ENCODE results near the gene FAP.

The FAP gene

DNA sequence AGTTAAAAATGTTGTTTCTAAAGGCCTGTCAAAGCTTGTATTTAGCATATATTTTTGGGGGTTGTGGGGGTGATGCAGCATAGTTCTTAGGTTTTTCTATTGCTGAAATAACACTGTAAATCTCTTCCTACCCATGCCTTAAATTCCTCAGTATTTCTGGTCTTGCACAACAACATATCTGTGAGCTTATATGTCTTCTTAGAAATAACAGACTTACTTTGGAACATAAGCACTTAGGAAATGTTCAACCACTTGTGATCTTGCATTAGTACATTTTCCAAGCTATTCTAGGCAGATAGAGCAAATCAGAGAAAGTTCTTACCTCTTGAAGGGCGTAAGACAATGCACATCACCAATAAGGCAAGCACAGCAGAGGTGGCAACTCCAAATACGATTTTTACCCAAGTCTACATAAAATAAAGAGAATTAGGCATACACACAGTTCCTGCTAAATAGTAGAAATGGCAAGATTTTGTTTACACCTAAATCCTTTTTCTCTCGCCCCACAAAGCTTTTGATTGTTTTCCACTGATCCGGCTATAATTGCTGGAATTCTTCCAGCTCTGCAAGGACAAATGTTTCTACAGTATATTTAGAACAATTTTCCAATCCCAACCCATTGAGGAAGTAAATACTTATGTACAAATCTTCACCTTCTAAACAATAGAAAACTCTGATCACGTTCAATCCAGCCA is 512 bp downstream of the FAP start:
- no peak for DNase-seq (ENCODE audit: low read depth)

- DNase-seq (ENCODE audit: low read depth), result no peak
These were observed 1.7 kb downstream of the FAP start for GRCh38 chr2:162241571-162241970.

GRCh38 chr2:162234620-162235462 is 8.4 kb downstream of the FAP start:
- no peak for DNase-seq (ENCODE audit: low read depth)

DNA sequence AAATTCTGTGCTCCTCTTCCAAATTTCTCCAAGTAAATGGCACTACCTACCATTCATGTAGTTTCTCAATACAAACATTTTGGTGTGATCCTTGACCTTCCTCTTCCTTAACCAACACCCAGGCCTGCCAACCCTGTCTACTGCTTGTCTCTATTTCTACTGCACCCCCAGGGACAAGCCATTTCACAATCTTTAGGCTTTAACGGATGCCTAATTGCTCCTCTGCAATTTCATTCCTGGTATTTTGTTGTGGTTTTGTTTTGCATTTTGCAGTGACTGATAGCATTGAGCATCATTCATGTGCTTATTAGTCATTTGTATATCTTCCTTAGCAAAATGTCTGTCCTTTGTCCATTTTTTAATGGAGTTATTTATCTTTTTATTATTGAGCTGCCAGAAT is 10.0 kb downstream of the FAP start:
- no peak for DNase-seq (ENCODE audit: low read depth)

- no peak for DNase-seq (ENCODE audit: low read depth)
These were observed 10.6 kb downstream of the FAP start for GRCh38 chr2:162232671-162233070.

DNA sequence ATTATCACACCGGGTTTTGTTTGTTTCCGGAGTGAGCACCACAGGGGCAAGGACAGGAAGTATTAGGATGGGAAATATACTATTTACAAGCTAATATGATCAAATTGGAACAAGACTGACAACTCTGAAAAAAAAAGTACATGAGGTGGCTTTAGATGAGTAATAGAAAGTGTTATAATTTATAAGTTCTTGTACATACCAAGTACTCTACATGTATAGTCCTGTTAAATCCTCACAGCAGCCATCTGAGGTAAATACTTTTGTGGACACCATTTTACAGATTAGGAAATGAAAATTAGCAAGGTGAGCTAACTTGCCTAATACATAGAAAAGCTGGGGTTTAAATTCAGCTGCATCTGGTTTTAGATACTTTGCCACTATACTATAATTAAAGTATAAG is 11.2 kb downstream of the FAP start:
- no peak for DNase-seq (ENCODE audit: low read depth)

GRCh38 chr2:162230761-162231160 is 12.5 kb downstream of the FAP start:
- no peak for DNase-seq (ENCODE audit: low read depth)

GRCh38 chr2:162226836-162227235 is 16.4 kb downstream of the FAP start:
- no peak for DNase-seq (ENCODE audit: low read depth)

GRCh38 chr2:162221064-162221463 is 22.2 kb downstream of the FAP start:
- no peak for DNase-seq (ENCODE audit: low read depth)

DNA sequence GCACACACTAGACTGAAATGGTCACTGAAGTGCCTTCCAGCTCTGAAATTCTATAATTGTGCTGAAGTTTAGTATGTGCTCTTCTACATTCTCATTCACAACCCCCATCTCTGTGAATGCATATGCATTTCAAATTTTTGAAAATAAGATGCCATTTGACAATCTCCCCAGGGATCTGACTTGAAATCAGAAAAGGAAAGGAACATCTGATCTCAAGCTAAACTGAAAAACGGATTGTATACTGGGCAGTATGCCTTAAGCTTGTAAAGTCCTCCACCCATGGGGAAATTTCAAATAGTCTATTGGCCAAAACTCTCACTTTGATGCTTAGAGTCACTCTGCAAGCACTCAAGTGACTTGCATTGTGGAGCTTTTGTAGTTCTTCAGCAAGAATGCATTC is 22.9 kb downstream of the FAP start:
- DNase-seq (ENCODE audit: low read depth), result no peak

DNA sequence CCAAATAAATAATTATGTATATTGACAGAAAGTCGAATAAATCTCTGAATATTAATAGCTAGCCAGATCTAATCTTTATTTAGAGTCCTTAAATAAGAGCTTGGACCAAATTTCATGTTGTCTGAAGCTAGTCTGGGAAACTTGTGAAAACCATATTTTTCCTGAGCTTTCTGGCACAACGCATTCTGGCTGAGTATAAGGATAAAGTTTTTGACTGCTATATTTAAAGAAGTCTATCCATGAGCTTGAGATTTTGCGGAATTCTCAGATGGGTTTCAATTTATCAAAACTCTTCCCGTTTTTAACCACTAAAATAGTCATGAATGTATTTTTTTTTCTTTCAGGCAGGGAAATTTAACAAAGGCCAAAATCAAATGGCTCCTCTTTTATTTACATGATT is 23.8 kb downstream of the FAP start:
- DNase-seq (ENCODE audit: low read depth), result no peak

- DNase-seq (ENCODE audit: low read depth), result no peak
These were observed 25.6 kb downstream of the FAP start for GRCh38 chr2:162217598-162217997.

GRCh38 chr2:162215162-162215561 is 28.1 kb downstream of the FAP start:
- DNase-seq (ENCODE audit: low read depth), result no peak

DNA sequence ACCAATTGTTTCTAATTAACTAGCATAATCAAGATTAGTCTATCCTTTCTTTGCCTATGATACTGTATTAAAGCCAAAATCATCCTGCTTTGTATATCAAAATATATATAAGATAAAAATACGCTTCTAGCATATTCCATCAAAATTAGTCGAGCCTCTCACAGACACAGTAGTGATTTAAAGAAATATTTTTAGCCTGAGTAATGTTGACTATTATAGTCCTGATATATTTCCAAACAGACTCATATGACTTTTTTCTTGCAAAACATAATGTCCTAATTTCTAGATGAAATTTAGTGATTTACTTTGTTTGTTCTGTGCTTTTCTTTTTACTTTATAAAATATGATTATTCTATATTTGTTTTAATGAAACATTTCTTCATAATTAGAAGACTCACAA is 30.9 kb downstream of the FAP start:
- DNase-seq (ENCODE audit: low read depth), result no peak

GRCh38 chr2:162211732-162212131 is 31.5 kb downstream of the FAP start:
- no peak for DNase-seq (ENCODE audit: low read depth)

DNA sequence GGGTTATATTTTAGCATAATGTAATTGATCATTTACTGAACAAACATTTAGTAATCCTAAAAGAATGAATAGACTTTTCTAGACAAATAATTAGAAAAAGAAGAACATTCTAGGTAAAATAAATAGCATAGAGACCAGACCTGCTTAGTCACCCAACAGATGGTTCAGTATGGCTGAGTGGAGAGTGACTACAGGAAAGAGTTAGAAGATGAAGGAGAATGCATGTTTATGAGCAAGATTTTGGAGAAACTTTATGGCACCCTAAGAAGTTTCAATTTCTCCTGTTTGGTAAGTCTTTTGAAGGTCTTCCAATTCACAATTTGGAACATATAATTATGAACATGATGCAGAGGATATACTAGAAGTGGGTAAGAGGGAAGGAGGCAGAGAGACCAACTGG is 32.9 kb downstream of the FAP start:
- no peak for DNase-seq (ENCODE audit: low read depth)

DNA sequence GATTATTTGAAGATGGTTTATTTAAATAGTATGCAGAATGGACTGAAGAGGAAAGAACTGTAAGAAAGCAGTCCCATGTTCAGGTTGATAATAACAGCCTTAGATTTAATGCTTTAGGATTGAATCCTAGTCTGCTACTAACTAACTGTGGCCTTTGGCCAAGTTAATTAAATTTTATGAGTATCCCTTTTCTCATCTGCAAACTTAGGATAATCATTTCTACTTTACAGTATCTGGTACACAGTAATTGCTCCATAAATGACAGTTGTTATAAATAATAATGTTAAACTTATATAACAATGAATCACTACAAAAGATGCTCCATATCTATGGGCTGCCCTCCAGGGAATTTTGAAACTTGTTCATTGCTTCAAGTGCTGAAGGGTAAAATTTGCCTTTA is 41.0 kb downstream of the FAP start:
- DNase-seq (ENCODE audit: low read depth), result no peak

- DNase-seq (ENCODE audit: low read depth), result no peak
These were observed 42.6 kb downstream of the FAP start for GRCh38 chr2:162200636-162201035.

GRCh38 chr2:162199913-162200312 is 43.3 kb downstream of the FAP start:
- no peak for DNase-seq (ENCODE audit: low read depth)

GRCh38 chr2:162198239-162198638 is 45.0 kb downstream of the FAP start:
- DNase-seq (ENCODE audit: low read depth), result peak; percentile 71

- peak; percentile 47 for DNase-seq (ENCODE audit: low read depth)
These were observed 46.0 kb downstream of the FAP start for GRCh38 chr2:162197069-162197825.

DNA sequence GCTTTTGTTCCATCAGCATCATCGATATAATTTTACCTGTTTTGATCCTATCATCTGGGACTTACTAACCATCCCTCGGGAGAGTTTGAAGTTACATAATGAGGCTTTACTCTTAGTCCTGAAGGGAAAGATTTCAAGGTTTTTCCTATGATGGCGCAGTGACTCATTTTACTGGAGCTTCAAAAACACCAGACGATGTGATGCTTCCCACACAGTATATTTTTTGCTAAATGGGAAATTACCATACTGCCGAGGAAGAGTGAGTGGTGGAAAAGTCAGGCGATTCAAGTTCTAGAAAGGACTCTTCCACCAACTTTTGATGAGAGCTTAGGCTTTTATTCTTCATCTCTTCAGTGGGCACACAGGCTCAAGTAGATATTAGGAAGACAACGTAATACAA is 46.6 kb downstream of the FAP start:
- DNase-seq (ENCODE audit: low read depth), result no peak

DNA sequence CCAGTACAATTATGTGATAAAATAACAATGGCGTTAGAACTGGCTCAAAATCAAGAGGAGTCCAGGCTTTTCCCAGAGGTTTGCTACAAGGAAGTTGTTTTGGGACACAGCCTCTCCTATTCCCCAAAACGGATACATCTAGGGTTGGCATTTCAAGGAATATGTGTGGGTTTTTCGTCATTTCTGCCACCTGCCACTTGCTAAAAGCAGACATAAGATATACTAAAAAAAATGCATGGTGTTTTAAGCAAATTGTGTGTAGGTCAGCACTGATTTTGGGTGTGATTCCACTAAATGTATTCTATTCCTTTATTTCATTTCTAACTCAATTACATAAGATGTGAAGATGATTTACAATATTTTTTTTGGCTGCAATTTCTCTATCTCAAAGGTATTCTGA is 54.8 kb downstream of the FAP start:
- DNase-seq (ENCODE audit: low read depth), result no peak
